DMS153 treated with DMSO at 0.1 percent for 48 hours (cell line): Measurements from ENCODE around the gene SVBP.

Experiments
- DNase-seq: peaks from one replicate; lab custom pipeline; 2025; ENCODE audit not compliant: unreplicated experiment; lab: John Stamatoyannopoulos, UW

Gene SVBP

GRCh38 chr1:42765832-42766740 lies 51.1 kb downstream of the SVBP start:
- peak; percentile 65 for DNase-seq

DNA sequence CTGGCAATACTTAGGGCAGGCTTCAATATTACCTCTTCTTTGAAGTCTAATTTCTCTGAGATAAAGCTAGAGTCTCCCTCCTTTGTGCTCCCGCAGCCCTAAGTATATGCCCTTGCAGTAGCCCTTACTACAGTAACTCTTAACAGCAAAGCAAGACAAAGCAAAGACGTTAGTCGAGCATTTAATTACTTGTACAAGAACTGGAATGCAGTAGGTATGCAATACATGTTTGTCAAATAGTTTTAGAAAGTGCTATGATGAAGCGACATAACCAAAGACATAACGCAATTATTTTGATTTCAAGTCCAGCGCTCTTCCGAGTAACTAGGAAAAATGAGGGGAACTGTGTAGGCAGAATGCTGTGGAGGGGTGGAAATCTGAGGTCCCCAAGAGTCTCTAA lies 51.9 kb downstream of the SVBP start:
- no peak for DNase-seq

DNA sequence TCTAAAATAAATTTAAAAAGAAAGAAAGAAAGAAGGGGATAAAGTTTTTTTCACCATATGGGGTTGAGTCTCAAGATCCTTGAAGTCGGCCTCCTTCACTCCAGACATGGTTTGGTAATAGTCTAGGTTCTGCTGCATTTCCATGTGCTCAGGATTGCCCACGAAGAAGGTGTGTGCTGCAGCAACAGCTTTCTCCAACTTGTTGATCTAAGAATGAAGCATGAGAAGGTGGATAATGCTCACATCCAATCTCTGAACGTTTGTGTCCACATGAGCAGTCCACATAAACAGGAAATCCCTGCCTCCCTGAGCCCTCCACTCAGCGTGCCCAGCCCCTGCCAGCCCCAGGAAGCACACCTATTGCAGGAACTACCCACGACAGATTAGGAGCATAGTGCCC lies 54.9 kb downstream of the SVBP start:
- DNase-seq: no peak

DNA sequence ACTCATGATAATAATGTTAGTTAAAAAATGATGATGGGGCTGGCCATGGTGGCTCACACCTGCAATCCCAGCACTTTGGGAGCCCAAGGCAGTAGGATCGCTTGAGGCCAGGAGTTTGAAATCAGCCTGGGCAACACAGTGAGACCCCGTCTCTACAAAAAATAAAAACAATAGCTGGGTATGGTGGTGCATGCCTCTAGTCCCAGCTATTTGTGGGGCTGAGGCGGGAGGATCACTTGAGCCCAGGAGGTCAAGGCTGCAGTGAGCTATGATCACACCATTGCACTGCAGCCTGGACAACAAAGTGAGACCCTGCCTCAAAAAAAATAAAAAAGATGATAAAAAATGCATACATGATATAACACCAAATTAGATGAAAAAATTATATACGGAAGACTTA lies 55.6 kb downstream of the SVBP start:
- DNase-seq: no peak

- DNase-seq: no peak
These were observed 58.1 kb downstream of the SVBP start for GRCh38 chr1:42759114-42759513.

DNA sequence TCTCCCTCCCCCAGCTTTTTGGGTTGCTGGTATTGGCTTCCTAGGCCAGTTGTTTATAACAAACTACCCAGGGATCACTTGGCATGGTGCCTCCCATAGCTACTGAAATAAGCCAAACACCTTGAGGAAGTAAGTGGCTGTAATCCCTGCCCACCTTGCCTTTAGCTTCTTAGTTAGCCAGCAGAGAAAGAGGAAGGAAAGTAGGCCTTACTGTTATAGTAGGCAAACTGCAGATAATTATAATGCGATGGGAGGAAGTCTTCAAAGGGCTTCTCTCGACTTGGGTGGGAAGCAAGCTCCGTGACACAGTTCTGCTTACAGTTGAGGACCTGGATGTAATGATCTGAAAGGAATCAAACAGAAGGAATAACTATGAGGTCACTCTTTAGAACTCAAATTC lies 58.6 kb downstream of the SVBP start:
- no peak for DNase-seq

DNA sequence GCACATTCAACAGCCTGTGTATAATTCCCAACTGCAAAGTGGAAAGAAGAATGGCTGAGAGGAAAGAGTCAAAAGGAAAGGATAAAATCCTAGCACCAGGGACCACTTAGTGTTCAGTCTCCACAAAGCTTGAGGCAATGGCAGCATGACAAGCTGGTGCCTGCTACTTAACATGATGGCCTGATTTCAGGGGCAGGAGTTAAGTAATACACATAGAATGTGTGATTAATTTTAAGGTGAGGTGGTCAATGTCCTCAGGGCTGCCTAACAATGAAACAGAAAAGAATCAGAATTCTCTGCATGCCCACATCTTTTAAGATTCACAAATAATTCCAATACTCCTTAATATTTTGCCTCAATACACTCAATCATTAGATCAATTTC lies 59.3 kb downstream of the SVBP start:
- no peak for DNase-seq
